Activated CD8-positive, alpha-beta memory T cell treated with anti-CD3 and anti-CD28 coated beads for 24 hours (primary cell): ENCODE data around the gene MAGEB3.

Experiments
- DNase-seq: peaks from one replicate; pipeline ENCODE4 v3.0.0-alpha.2; 2020

Gene MAGEB3

DNA sequence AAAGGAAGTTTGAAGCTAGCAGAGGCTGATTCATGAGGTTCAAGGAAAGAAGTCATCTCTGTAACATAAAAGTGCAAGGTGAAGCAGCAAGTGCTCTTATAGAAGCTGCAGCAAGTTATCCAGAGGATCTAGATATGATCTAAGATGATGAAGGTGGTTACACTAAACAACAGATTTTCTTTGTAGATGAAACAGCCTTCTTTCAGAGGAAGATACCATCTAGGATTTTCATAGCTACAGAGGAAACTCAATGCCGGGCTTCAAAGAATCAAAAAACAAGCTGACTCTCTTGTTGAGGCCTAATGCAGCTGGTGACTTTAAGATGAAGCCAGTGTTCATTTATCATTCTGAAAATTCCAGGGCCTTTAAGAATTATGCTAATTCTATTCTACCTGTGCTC, 50.0 kb downstream of the MAGEB3 start:
- DNase-seq: no peak

DNA sequence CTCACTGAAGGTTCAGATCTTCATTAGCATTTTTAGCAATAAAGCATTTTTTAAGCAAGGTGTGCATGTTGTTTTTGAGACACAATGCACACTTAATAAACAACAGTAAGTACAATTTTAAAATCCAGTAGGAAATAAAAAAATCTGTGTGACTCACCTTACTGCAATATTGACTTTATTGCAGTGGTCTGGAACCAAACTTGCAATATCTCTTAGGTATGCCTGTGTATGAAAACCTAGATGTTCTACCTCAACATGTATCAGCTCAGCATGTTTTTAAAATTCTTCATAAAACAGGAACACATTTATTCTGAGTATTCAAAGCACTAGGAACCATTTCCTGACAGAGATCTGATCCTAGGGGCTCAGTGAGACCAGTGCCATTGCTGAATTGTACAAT, 52.1 kb downstream of the MAGEB3 start:
- no peak for DNase-seq

DNA sequence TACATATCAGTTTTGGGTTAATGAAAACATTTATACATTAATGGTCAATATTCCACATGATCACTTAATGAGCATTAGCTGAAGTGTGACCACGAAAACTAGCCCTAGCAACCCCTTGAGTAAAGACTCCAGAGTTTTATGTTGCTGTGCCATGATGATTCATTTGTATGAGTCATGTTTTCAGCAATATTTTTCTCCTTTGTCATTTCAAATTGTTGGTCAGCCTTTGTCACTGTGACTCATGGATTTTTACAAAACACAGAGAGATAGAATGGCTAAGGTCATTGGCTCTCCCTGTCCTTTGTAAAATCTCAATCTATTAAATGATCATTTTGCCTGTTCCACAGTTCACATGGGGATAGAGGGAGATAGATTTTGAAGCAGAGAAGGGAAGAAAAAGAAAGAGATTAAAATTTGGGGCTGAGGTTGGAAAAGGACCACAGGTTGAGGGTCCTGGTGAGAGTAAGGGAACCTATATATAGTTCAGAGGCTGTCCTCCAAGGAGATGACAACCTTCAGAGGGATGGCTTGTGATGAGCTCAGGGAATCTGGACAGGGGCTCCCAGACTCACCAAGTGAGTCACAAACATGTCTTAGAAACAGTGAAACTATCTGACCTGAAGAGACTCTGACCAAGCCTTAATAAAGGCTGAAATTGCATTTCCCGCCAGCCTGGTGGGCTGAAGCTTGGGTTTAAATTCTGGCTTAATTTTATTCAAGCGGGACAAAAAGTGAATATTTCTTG, 53.2 kb downstream of the MAGEB3 start:
- no peak for DNase-seq
